Measurements from ENCODE around the gene NOTCH3. TPM values are rescaled to one million over a fixed set of nuclear protein-coding genes. Genes with fewer than 3 reads are reported as not detected.

The NOTCH3 gene
- total RNA-seq, 1 experiment from 2014 or later: 164 TPM

GRCh38 chr19:15244106-15244803 is 43.5 kb upstream of the NOTCH3 start:
- no peak overlapping the region for H2BK20ac ChIP-seq (ENCODE audit: low read depth, low read length, poor library complexity, severe bottlenecking)
- H3K9ac ChIP-seq (ENCODE audit: extremely low read depth, insufficient read length, low read length): no peak overlapping the region
- no peaks in the 10 kb centered on the region for H3K4me1 Mint-ChIP-seq
- no peak overlapping the region; a peak in 1 of 7 replicates for H3K27ac Mint-ChIP-seq
- H4K5ac ChIP-seq (ENCODE audit: insufficient read length, low read depth, low read length): no peak overlapping the region
- no peak overlapping the region for H2AFZ ChIP-seq (ENCODE audit: low read length)
- H3K27ac ChIP-seq (ENCODE audit: insufficient read length, low read depth, low read length): no peak overlapping the region
- H2AK5ac ChIP-seq (ENCODE audit: insufficient read length, low read length): no peak overlapping the region
- no peak overlapping the region for H3K18ac ChIP-seq (ENCODE audit: insufficient read length, low read depth, low read length)
- no peak overlapping the region for H3K14ac ChIP-seq (ENCODE audit: insufficient read depth, low read length)
- no peaks in the 10 kb centered on the region for H3K79me2 ChIP-seq (ENCODE audit: insufficient read depth, low read length)
- H4K91ac ChIP-seq (ENCODE audit: insufficient read length, low read depth, low read length): no peak overlapping the region
- no peak overlapping the region for H3K4ac ChIP-seq (ENCODE audit: low read depth, low read length)
- no peak overlapping the region for H3K4me2 ChIP-seq (ENCODE audit: insufficient read depth, insufficient read length, low read length)
- no peak overlapping the region; a peak in 1 of 5 replicates for H3K4me3 Mint-ChIP-seq
- no peaks in the 10 kb centered on the region for H3K79me1 ChIP-seq (ENCODE audit: insufficient read depth, low read depth, low read length, poor library complexity, severe bottlenecking)
- no peaks in the 10 kb centered on the region for H3K23me2 ChIP-seq (ENCODE audit: insufficient read length, low read depth, low read length, poor library complexity, severe bottlenecking)
- no peak overlapping the region for H2BK15ac ChIP-seq (ENCODE audit: low read depth, low read length)
- H3K27me3 Mint-ChIP-seq (ENCODE audit: low read depth): no peaks in the 10 kb centered on the region
- WGBS (ENCODE audit: extremely low coverage, insufficient read length, low lambda C conversion rate): no CpG with 5 or more reads among the region's 24 CpGs
- no peak overlapping the region for H2BK5ac ChIP-seq (ENCODE audit: insufficient read length, low read length)
- no peak overlapping the region for H3K56ac ChIP-seq (ENCODE audit: insufficient read length, low read depth, low read length)
- H2BK120ac ChIP-seq (ENCODE audit: low read depth, low read length, poor library complexity, severe bottlenecking): no peak overlapping the region
- no peaks in the 10 kb centered on the region for H3K9me3 Mint-ChIP-seq
- H3K27me3 ChIP-seq (ENCODE audit: insufficient read depth, low read length): no peaks in the 10 kb centered on the region
- peaks cover 35 to 80% (median 74%) of the 10 kb centered on the region in 3 experiments for H3K36me3 Mint-ChIP-seq (ENCODE audit: insufficient read depth in 1 of 3, low read depth in 3 of 3)
- H3K4me1 ChIP-seq (ENCODE audit: insufficient read depth, low read length): no peaks in the 10 kb centered on the region
- H4K8ac ChIP-seq (replicated peaks; ENCODE audit: insufficient read length, low read depth, low read length): no peak overlapping the region
- H3K9me3 ChIP-seq (ENCODE audit: control insufficient read depth, low read depth, low read length): no peaks in the 10 kb centered on the region
- H3K23ac ChIP-seq (ENCODE audit: insufficient read length, low read depth, low read length): no peak overlapping the region
- H4K20me1 ChIP-seq (ENCODE audit: control insufficient read depth, insufficient read depth, insufficient read length): peaks cover 2% of the 10 kb centered on the region
- TF ChIP-seq, protein P1, sequence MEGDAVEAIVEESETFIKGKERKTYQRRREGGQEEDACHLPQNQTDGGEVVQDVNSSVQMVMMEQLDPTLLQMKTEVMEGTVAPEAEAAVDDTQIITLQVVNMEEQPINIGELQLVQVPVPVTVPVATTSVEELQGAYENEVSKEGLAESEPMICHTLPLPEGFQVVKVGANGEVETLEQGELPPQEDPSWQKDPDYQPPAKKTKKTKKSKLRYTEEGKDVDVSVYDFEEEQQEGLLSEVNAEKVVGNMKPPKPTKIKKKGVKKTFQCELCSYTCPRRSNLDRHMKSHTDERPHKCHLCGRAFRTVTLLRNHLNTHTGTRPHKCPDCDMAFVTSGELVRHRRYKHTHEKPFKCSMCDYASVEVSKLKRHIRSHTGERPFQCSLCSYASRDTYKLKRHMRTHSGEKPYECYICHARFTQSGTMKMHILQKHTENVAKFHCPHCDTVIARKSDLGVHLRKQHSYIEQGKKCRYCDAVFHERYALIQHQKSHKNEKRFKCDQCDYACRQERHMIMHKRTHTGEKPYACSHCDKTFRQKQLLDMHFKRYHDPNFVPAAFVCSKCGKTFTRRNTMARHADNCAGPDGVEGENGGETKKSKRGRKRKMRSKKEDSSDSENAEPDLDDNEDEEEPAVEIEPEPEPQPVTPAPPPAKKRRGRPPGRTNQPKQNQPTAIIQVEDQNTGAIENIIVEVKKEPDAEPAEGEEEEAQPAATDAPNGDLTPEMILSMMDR (conservative IDR thresholded peaks at IDR 0.05): no peak
- no peak for DNase-seq
- H2BK12ac ChIP-seq (ENCODE audit: insufficient read length, low read depth, low read length): no peak overlapping the region
- no peak overlapping the region for H3T11ph ChIP-seq (ENCODE audit: low read length)

Measured in H9 (cell line).